SK-N-SH (cell line): ENCODE data around the gene RCHY1. TPM values are rescaled to one million over a fixed set of nuclear protein-coding genes. Genes with fewer than 3 reads are reported as not detected.
"Not testable (repeated sequence)": the region's sequence is repeated elsewhere in the genome, so short reads cannot be mapped to it uniquely, and the experiment has no call there.

Source experiments
- CTCF ChIA-PET: fragments of 300-600, 350-600 bp; formaldehyde crosslinking; extraction: SDS; loops from one replicate; lab custom pipeline; 2021; lab: Yijun Ruan, JAX
- POLR2A ChIA-PET: fragments of 350-600 bp; sonication (Branson Sonifier 250); formaldehyde crosslinking; extraction: SDS; loops from one replicate; lab custom pipeline; 2020; ENCODE audit warnings: antibody characterized with exemption, inconsistent platforms; lab: Yijun Ruan, JAX
- DNase-seq: peaks from one replicate; pipeline ENCODE4 v3.0.0; 2012
- H2AFZ ChIP-seq: fragments of 200-600 bp; sonication (generic); 2 replicates; pipeline ENCODE4 v1.8.1; 2016; ENCODE audit warnings: antibody characterized with exemption, mild to moderate bottlenecking, low read depth
- H3F3A ChIP-seq: fragments of 200-600 bp; sonication (generic); replicated peaks from 2 replicates; pipeline ENCODE3; 2016; ENCODE audit warnings: antibody characterized with exemption, mild to moderate bottlenecking; ENCODE audit not compliant: insufficient read depth
- H3K27ac ChIP-seq, 2 experiments: fragments of 200-500 bp in 1 of 2; fragments of 200-600 bp in 1 of 2; sonication (Bioruptor generic) in 1 of 2; sonication (generic), shearing (Covaris generic) in 1 of 2; 2 replicates each; pipeline versions ENCODE4 v1.5.1 to v1.6.1; 2014 to 2016; ENCODE audit warnings: low read depth in 2 of 2, inconsistent platforms in 1 of 2, low read length in 1 of 2, mild to moderate bottlenecking in 1 of 2, mixed read lengths in 1 of 2
- H3K27me3 ChIP-seq: fragments of 200-600 bp; sonication (generic), shearing (Covaris generic); 2 replicates; pipeline ENCODE4 v1.6.1; 2016; ENCODE audit warnings: mixed run types; ENCODE audit not compliant: insufficient read depth
- H3K36me3 ChIP-seq, 2 experiments: fragments of 200-500 bp in 1 of 2; fragments of 200-600 bp in 1 of 2; sonication (Bioruptor generic) in 1 of 2; sonication (generic) in 1 of 2; replicated peaks in 1 of 2; 2 replicates each; pipeline versions ENCODE3 to v1.5.1; 2014 to 2016; ENCODE audit warnings: low read length in 1 of 2, mild to moderate bottlenecking in 1 of 2; ENCODE audit not compliant: insufficient read depth in 2 of 2, control insufficient read depth in 1 of 2
- H3K4me1 ChIP-seq, 2 experiments: fragments of 200-500 bp in 1 of 2; fragments of 200-600 bp in 1 of 2; sonication (Bioruptor generic) in 1 of 2; sonication (generic), shearing (Covaris generic) in 1 of 2; 2 replicates each; pipeline versions ENCODE4 v1.5.1 to v1.6.1; 2014 to 2016; ENCODE audit warnings: low read depth in 1 of 2, low read length in 1 of 2, mixed run types in 1 of 2; ENCODE audit not compliant: insufficient read depth in 2 of 2, control insufficient read depth in 1 of 2
- H3K4me2 ChIP-seq: fragments of 200-600 bp; sonication (generic), shearing (Covaris generic); 2 replicates; pipeline ENCODE4 v1.6.1; 2017; ENCODE audit warnings: mixed run types
- H3K4me3 ChIP-seq, 2 experiments: fragments of 200-500 bp in 1 of 2; fragments of 200-600 bp in 1 of 2; sonication (Bioruptor generic) in 1 of 2; sonication (generic), shearing (Covaris generic) in 1 of 2; 2 replicates each; pipeline versions ENCODE4 v1.5.1 to v1.8.1; 2014 to 2016; ENCODE audit warnings: low read depth in 2 of 2, inconsistent platforms in 1 of 2, low read length in 1 of 2, mild to moderate bottlenecking in 1 of 2, mixed read lengths in 1 of 2, moderate library complexity in 1 of 2
- H3K79me2 ChIP-seq: fragments of 200-600 bp; sonication (generic); 2 replicates; pipeline ENCODE4 v1.8.1; 2017; ENCODE audit warnings: mild to moderate bottlenecking; ENCODE audit not compliant: insufficient read depth
- H3K9ac ChIP-seq: fragments of 200-600 bp; sonication (generic); 2 replicates; pipeline ENCODE4 v1.6.1; 2017; ENCODE audit warnings: mixed run types
- H3K9me2 ChIP-seq: fragments of 200-600 bp; sonication (generic); 2 replicates; pipeline ENCODE4 v1.6.1; 2017; ENCODE audit warnings: mixed run types
- H3K9me3 ChIP-seq: fragments of 200-600 bp; sonication (generic); 2 replicates; pipeline ENCODE4 v1.6.1; 2017; ENCODE audit warnings: mixed run types, mild to moderate bottlenecking, moderate library complexity
- H4K20me1 ChIP-seq: fragments of 200-600 bp; sonication (generic); 2 replicates; pipeline ENCODE4 v1.6.1; 2017; ENCODE audit warnings: mild to moderate bottlenecking, mixed run types; ENCODE audit not compliant: insufficient read depth
- CHD2 ChIP-seq: fragments of 150-350 bp; IDR thresholded peaks from 2 replicates; pipeline ENCODE4 v1.6.1; 2018; ENCODE audit warnings: low read length; ENCODE audit not compliant: partially characterized antibody
- CTCF ChIP-seq: fragments of 200-600 bp; sonication (generic); IDR thresholded peaks from 2 replicates; pipeline ENCODE4 v1.6.1; 2017; ENCODE audit warnings: antibody characterized with exemption, mild to moderate bottlenecking, moderate library complexity
- EP300 ChIP-seq, 2 experiments: IDR thresholded peaks; 2 replicates each; pipeline versions ENCODE4 v1.4.0 to v1.6.1; 2012; ENCODE audit warnings: borderline replicate concordance in 1 of 2, low read depth in 1 of 2, low read length in 1 of 2
- FOSL2 ChIP-seq: IDR thresholded peaks from 2 replicates; pipeline ENCODE4 v1.4.0; 2012; ENCODE audit warnings: low read depth, mild to moderate bottlenecking, moderate library complexity, borderline replicate concordance
- GABPA ChIP-seq: IDR thresholded peaks from 2 replicates; pipeline ENCODE4 v1.4.0; 2012; ENCODE audit warnings: low read depth, mild to moderate bottlenecking
- JUND ChIP-seq: IDR thresholded peaks from 2 replicates; pipeline ENCODE4 v1.4.0; 2012
- NRF1 ChIP-seq: IDR thresholded peaks from 2 replicates; pipeline ENCODE4 v1.6.1; 2012; ENCODE audit warnings: low read depth, mild to moderate bottlenecking, low read length
- POLR2AphosphoS5 ChIP-seq: IDR thresholded peaks from 2 replicates; pipeline ENCODE4 v1.6.1; 2012; ENCODE audit warnings: low read depth, low read length
- REST ChIP-seq: IDR thresholded peaks from 2 replicates; pipeline ENCODE4 v1.6.1; 2012; ENCODE audit warnings: mild to moderate bottlenecking, low read depth, low read length, moderate library complexity
- RFX5 ChIP-seq: IDR thresholded peaks from 2 replicates; pipeline ENCODE4 v1.6.1; 2012; ENCODE audit warnings: mild to moderate bottlenecking, improper control_type of control experiment, low read length
- SMC3 ChIP-seq: IDR thresholded peaks from 2 replicates; pipeline ENCODE4 v1.6.1; 2012; ENCODE audit warnings: low read depth, low read length, improper control_type of control experiment
- TAF1 ChIP-seq: IDR thresholded peaks from 2 replicates; pipeline ENCODE4 v1.6.1; 2012; ENCODE audit warnings: low read depth, mild to moderate bottlenecking, low read length, moderate library complexity, borderline replicate concordance
- TEAD4 ChIP-seq: IDR thresholded peaks from 2 replicates; pipeline ENCODE4 v1.4.0; 2012; ENCODE audit warnings: mild to moderate bottlenecking, borderline replicate concordance; ENCODE audit not compliant: insufficient read depth
- USF1 ChIP-seq: IDR thresholded peaks from 2 replicates; pipeline ENCODE4 v1.4.0; 2012; ENCODE audit warnings: low read depth, borderline replicate concordance
- whole genome bisulfite sequencing: methylation state at CpG from one replicate; pipeline ENCODE4 v1.1.6; 2017; ENCODE audit warnings: low lambda C conversion rate; 5-methylcytosine and 5-hydroxymethylcytosine counted together
- polyA plus RNA-seq, 3 experiments: library from polyadenylated mRNA; depleted of rRNA; stranded (reverse); fragments of >200 nt; gene quantifications; 2 replicates each; pipeline ENCODE4 v1.2.3, GENCODE V29; 2012

RCHY1 gene
- polyA plus RNA-seq, 1 of the 3 experiments (the other 2 are of a cell fraction), result 17.4 TPM

GRCh38 chr4:75525086-75525485 is 10.9 kb upstream of the RCHY1 start:
- H3K4me1 ChIP-seq, result no peaks in the 10 kb centered on the region
- POLR2A ChIA-PET, result interaction anchor here (2.6 kb wide), 1 partner anchor 11 kb away, joined by 6 read pairs; the partner anchor contains the start of genes RCHY1 and THAP6

GRCh38 chr4:75519452-75519851 is 5.2 kb upstream of the RCHY1 start:
- H3F3A ChIP-seq, H3K27ac ChIP-seq, DNase-seq, H3K27me3 ChIP-seq, H3K4me2 ChIP-seq, H3K4me1 ChIP-seq, CTCF ChIA-PET, H3K9me3 ChIP-seq, POLR2A ChIA-PET, H3K9ac ChIP-seq, H4K20me1 ChIP-seq, H3K4me3 ChIP-seq, H3K9me2 ChIP-seq, H2AFZ ChIP-seq: not testable (repeated sequence)
- H3K79me2 ChIP-seq, result peaks cover 29% of the 10 kb centered on the region
- 94% methylated on average over 4 of the region's 7 CpGs for WGBS
- H3K36me3 ChIP-seq, result peaks cover 44 to 52% of the 10 kb centered on the region in 2 experiments

More at GRCh38 chr4:75525086-75525485, 10.9 kb upstream of the RCHY1 start:
- Histone ChIP-seq H3K9me2 (no peaks in the 10 kb centered on the region), H4K20me1 (no peaks in the 10 kb centered on the region), H3K9me3 (no peaks in the 10 kb centered on the region), H2AFZ (no peak overlapping the region), H3F3A (no peaks in the 10 kb centered on the region), H3K79me2 (peaks cover 14% of the 10 kb centered on the region), H3K27me3 (no peaks in the 10 kb centered on the region), H3K4me3 (no peak overlapping the region), H3K27ac (no peak overlapping the region), H3K9ac (no peak overlapping the region), H3K36me3 (peaks cover 52 to 70% of the 10 kb centered on the region in 2 experiments), H3K4me2 (no peak overlapping the region)
- DNase-seq, result no peak
- CTCF ChIA-PET, result no interaction called here
- WGBS, result 93% methylated on average over 1 of the region's 1 CpG
- TF ChIP-seq CTCF (no peak), TEAD4 (no peak)

GRCh38 chr4:75516144-75516543 is 1.9 kb upstream of the RCHY1 start:
- Histone ChIP-seq H3K27me3 (no peaks in the 10 kb centered on the region), H3K36me3 (peaks cover 35 to 37% of the 10 kb centered on the region in 2 experiments), H3K4me3 (no peak overlapping the region), H4K20me1 (no peaks in the 10 kb centered on the region), H3K4me1 (peaks cover 0 to 7% of the 10 kb centered on the region in 2 experiments; a peak in 2 of 4 replicates), H3K79me2 (peaks cover 55% of the 10 kb centered on the region), H3K4me2 (peak overlapping the region; percentile 87; the same call in 1 of the 2 replicates), H2AFZ (no peak overlapping the region), H3K9ac (no peak overlapping the region), H3K9me3 (no peaks in the 10 kb centered on the region), H3F3A (no peaks in the 10 kb centered on the region), H3K27ac (no peak overlapping the region), H3K9me2 (no peaks in the 10 kb centered on the region)
- ChIA-PET CTCF (interaction anchor here (1.9 kb wide), 1 partner anchor 11 kb away, joined by 4 read pairs; no protein-coding TSS in a partner anchor), POLR2A (interaction anchor here (0.5 kb wide), 1 partner anchor 1479 kb away, joined by 5 read pairs; no protein-coding TSS in a partner anchor)
- WGBS, result 96% methylated on average over 1 of the region's 1 CpG
- DNase-seq, result no peak
- TF ChIP-seq USF1, result no peak
- no peak for TF ChIP-seq REST
- TF ChIP-seq JUND, result no peak
- no peak for TF ChIP-seq NRF1
- no peak for TF ChIP-seq POLR2AphosphoS5
- TF ChIP-seq TAF1, result no peak
- TF ChIP-seq GABPA, result no peak
- no peak for TF ChIP-seq CHD2
- TF ChIP-seq EP300 (IDR thresholded peaks at IDR 0.05; ENCODE audit: borderline replicate concordance in 1 of 2, low read depth in 1 of 2, low read length in 1 of 2), result no peak
- TF ChIP-seq RFX5, result no peak
- TF ChIP-seq SMC3, result no peak
- TF ChIP-seq FOSL2, result no peak
